GM19193 (cell line): ENCODE data around the gene PTGDS.

Experiments
- POLR2A ChIP-seq: IDR thresholded peaks from 4 replicates; pipeline ENCODE4 v1.6.1; 2011; ENCODE audit not compliant: insufficient read depth, insufficient read length; ENCODE audit errors: extremely low read depth

The PTGDS gene

GRCh38 chr9:136961279-136962065 lies 15.8 kb upstream of the PTGDS start:
- no peak for TF ChIP-seq POLR2A

GRCh38 chr9:136962163-136962562 lies 15.1 kb upstream of the PTGDS start:
- no peak for TF ChIP-seq POLR2A

GRCh38 chr9:136962701-136963248 lies 14.5 kb upstream of the PTGDS start:
- no peak for TF ChIP-seq POLR2A

- TF ChIP-seq POLR2A, result no peak
Observed at GRCh38 chr9:136963341-136963740, 14.0 kb upstream of the PTGDS start.

- no peak for TF ChIP-seq POLR2A
Observed at GRCh38 chr9:136963751-136964150, 13.6 kb upstream of the PTGDS start.

GRCh38 chr9:136964171-136964689 lies 13.1 kb upstream of the PTGDS start:
- no peak for TF ChIP-seq POLR2A

- TF ChIP-seq POLR2A, result no peak
Observed at GRCh38 chr9:136964833-136965422, 12.4 kb upstream of the PTGDS start.

GRCh38 chr9:136965771-136966484 lies 11.4 kb upstream of the PTGDS start:
- no peak for TF ChIP-seq POLR2A

- no peak for TF ChIP-seq POLR2A
Observed at GRCh38 chr9:136968333-136969127, 8.8 kb upstream of the PTGDS start.

- no peak for TF ChIP-seq POLR2A
Observed at GRCh38 chr9:136969150-136969549, 8.2 kb upstream of the PTGDS start.

- TF ChIP-seq POLR2A, result no peak
Observed at GRCh38 chr9:136969774-136970173, 7.5 kb upstream of the PTGDS start.

GRCh38 chr9:136970361-136970760 lies 6.9 kb upstream of the PTGDS start:
- no peak for TF ChIP-seq POLR2A

- TF ChIP-seq POLR2A, result no peak
Observed at GRCh38 chr9:136971746-136972145, 5.6 kb upstream of the PTGDS start.

GRCh38 chr9:136972335-136972734 lies 5.0 kb upstream of the PTGDS start:
- TF ChIP-seq POLR2A, result no peak

GRCh38 chr9:136972743-136973142 lies 4.6 kb upstream of the PTGDS start:
- no peak for TF ChIP-seq POLR2A
